K562 (cell line): ENCODE results near the gene SLC22A9. TPM values are rescaled to one million over a fixed set of nuclear protein-coding genes. Genes with fewer than 3 reads are reported as not detected.

Experiments
- ATAC-seq: fragments of 200-7000 bp; cut with Tn5 transposase; 3 replicates; pipeline ENCODE4 v1.9.1; 2020; ENCODE audit warnings: moderate library complexity
- BruUV-seq: library from RNA; stranded (reverse); fragments of 400-500 nt; replicated peaks from 2 replicates; lab custom pipeline; 2021; lab: Mats Ljungman, UMichigan
- CTCF ChIA-PET: fragments of 300-600 bp; formaldehyde crosslinking; extraction: SDS; loops from one replicate; lab custom pipeline; 2021; ENCODE audit warnings: low intra/inter-chr PET ratio; lab: Yijun Ruan, JAX
- POLR2A ChIA-PET: fragments of 300-600, 350-650 bp; sonication (Branson Sonifier 250); formaldehyde crosslinking; extraction: SDS; loops from one replicate; lab custom pipeline; 2021; ENCODE audit warnings: antibody characterized with exemption, inconsistent platforms; lab: Yijun Ruan, JAX
- DNase-seq, 4 experiments: peaks; one replicate each; pipeline versions ENCODE4 v3.0.0 to v3.0.0-alpha.2; 2011 to 2018; ENCODE audit warnings: low spot score in 3 of 4, mixed read lengths in 3 of 4; ENCODE audit errors: extremely low read depth in 1 of 4
- FAIRE-seq: peaks from 2 replicates; lab custom pipeline; 2011; peaks lifted over from hg19 to GRCh38; lab: Jason Lieb, UNC
- H2AFZ ChIP-seq: 2 replicates; pipeline ENCODE4 v1.6.0; 2011; ENCODE audit warnings: low read depth, low read length, control low read depth, inconsistent platforms
- H3K27ac ChIP-seq: fragments of 200-600 bp; 3 replicates; pipeline ENCODE4 v1.8.0; 2011; ENCODE audit warnings: low read depth, mild to moderate bottlenecking, control low read depth, inconsistent platforms, low read length, moderate library complexity, mixed read lengths; ENCODE audit errors: extremely low read depth
- H3K27me3 ChIP-seq, 2 experiments: fragments of 300-600 bp in 1 of 2; 2 replicates in 1 of 2; 3 replicates in 1 of 2; pipeline versions ENCODE4 v1.6.0 to v1.8.0; 2011; ENCODE audit warnings: inconsistent platforms in 2 of 2, low read length in 2 of 2, mild to moderate bottlenecking in 1 of 2, mixed read lengths in 1 of 2, moderate library complexity in 1 of 2; ENCODE audit not compliant: control insufficient read depth in 2 of 2, insufficient read depth in 2 of 2
- H3K36me3 ChIP-seq: fragments of 300-600 bp; 3 replicates; pipeline ENCODE4 v1.8.0; 2011; ENCODE audit warnings: mild to moderate bottlenecking, low read length, inconsistent platforms; ENCODE audit not compliant: control insufficient read depth, insufficient read depth
- H3K4me1 ChIP-seq, 2 experiments: fragments of 200-600 bp in 1 of 2; replicated peaks in 1 of 2; 2 replicates in 1 of 2; 3 replicates in 1 of 2; pipeline versions ENCODE4 v1.5.1 to v1.8.0; 2011; ENCODE audit warnings: inconsistent platforms in 2 of 2, low read length in 2 of 2, mild to moderate bottlenecking in 1 of 2, mixed read lengths in 1 of 2, moderate library complexity in 1 of 2; ENCODE audit not compliant: control insufficient read depth in 2 of 2, insufficient read depth in 2 of 2
- H3K4me2 ChIP-seq: 2 replicates; pipeline ENCODE4 v1.6.1; 2011; ENCODE audit warnings: low read length, control low read depth, inconsistent platforms, mixed read lengths; ENCODE audit not compliant: insufficient read depth
- H3K4me3 ChIP-seq: fragments of 200-600 bp; sonication (generic), shearing (Covaris generic); 2 replicates; pipeline ENCODE4 v1.5.1; 2016; ENCODE audit warnings: control low read depth, inconsistent platforms
- H3K79me2 ChIP-seq: fragments of 200-600 bp; 3 replicates; pipeline ENCODE4 v1.8.0; 2011; ENCODE audit warnings: low read length, inconsistent platforms; ENCODE audit not compliant: control insufficient read depth, insufficient read depth
- H3K9ac ChIP-seq, 2 experiments: 2 replicates each; pipeline versions ENCODE4 v1.6.0 to v1.6.1; 2011; ENCODE audit warnings: low read depth in 2 of 2, low read length in 2 of 2, control low read depth in 1 of 2, inconsistent platforms in 1 of 2, mild to moderate bottlenecking in 1 of 2, mixed read lengths in 1 of 2; ENCODE audit not compliant: insufficient read depth in 1 of 2
- H3K9me1 ChIP-seq: one replicate; pipeline ENCODE4 v1.6.0; 2011; ENCODE audit warnings: inconsistent platforms, mild to moderate bottlenecking, low read length, moderate library complexity; ENCODE audit not compliant: control insufficient read depth, insufficient read depth
- H3K9me3 ChIP-seq: replicated peaks from 2 replicates; pipeline ENCODE4 v1.5.1; 2011; ENCODE audit warnings: low read depth, low read length, inconsistent platforms; ENCODE audit not compliant: control insufficient read depth, insufficient read depth
- H4K20me1 ChIP-seq: replicated peaks from 2 replicates; pipeline ENCODE4 v1.6.1; 2011; ENCODE audit warnings: low read length, inconsistent platforms, mixed read lengths; ENCODE audit not compliant: control insufficient read depth, insufficient read depth
- ASH1L ChIP-seq: fragments of 450-650 bp; IDR thresholded peaks from 2 replicates; pipeline ENCODE4 v1.6.1; 2018; ENCODE audit warnings: borderline replicate concordance, mild to moderate bottlenecking, low read depth; ENCODE audit not compliant: partially characterized antibody
- BACH1 ChIP-seq: fragments of 200-800 bp; sonication (Bioruptor generic); IDR thresholded peaks from 2 replicates; pipeline ENCODE4 v1.6.1; 2016; ENCODE audit warnings: missing genetic modification characterization, missing compliant biosample characterization
- ZNF146 ChIP-seq: IDR thresholded peaks from one replicate; pipeline ENCODE4 v1.6.1; 2018; ENCODE audit warnings: missing compliant biosample characterization; ENCODE audit not compliant: unreplicated experiment
- WGBS: fragments of 100-300 bp; shearing (Covaris generic); methylation state at CpG from one replicate; pipeline ENCODE4 v1.1.6; 2016; ENCODE audit warnings: low coverage, mixed read lengths; ENCODE audit not compliant: insufficient coverage; ENCODE audit errors: missing lambda C conversion rate; 5-methylcytosine and 5-hydroxymethylcytosine counted together
- in situ Hi-C: fragments of 300-500 bp; cut with MboI; formaldehyde crosslinking; loops from 4 replicates; pipeline ENCODE4 v1.15.0; 2018; ENCODE audit warnings: inconsistent platforms, mixed read lengths
- intact Hi-C: fragments of 100-400 bp; cut with micrococcal nuclease; formaldehyde crosslinking; loops from 2 replicates; pipeline ENCODE4 v1.14.2; 2022
- polyA plus RNA-seq, 8 experiments: library from polyadenylated mRNA; depleted of rRNA in 4 of 8; stranded (reverse) in 5 of 8; unstranded in 3 of 8; fragments of >200 nt; fragmentation: Nextera tagmentation in 2 of 8; fragmentation: Illumina TruSeq in 1 of 8; extraction: Ambion mirVana in 2 of 8; extraction: Trizol in 1 of 8; gene quantifications; 2 replicates each; pipeline versions ENCODE4 v1.2.1 to v1.2.3, GENCODE V29; 2011 to 2014; ENCODE audit warnings: inconsistent platforms in 1 of 8, missing spikeins in 1 of 8
- total RNA-seq, 7 experiments: library from RNA; depleted of rRNA in 6 of 7; stranded (reverse); fragments of >200 nt in 6 of 7; fragmentation: Illumina TruSeq in 2 of 7; extraction: Trizol in 2 of 7; gene quantifications; 2 replicates each; pipeline versions ENCODE4 v1.2.1 to v1.2.3, GENCODE V29; 2011 to 2021; ENCODE audit warnings: low replicate concordance in 1 of 7
- TF ChIP-seq, protein P1 (sequence below): sonication (generic); formaldehyde crosslinking; IDR thresholded peaks from 2 replicates; pipeline ENCODE4 v1.8.1; 2023; ENCODE audit warnings: mild to moderate bottlenecking, missing genetic modification reagents
- TF ChIP-seq, protein P2 (sequence below): fragments of 250-450 bp; sonication (Bioruptor Pico); IDR thresholded peaks from 2 replicates; pipeline ENCODE4 v1.5.0; 2021; ENCODE audit warnings: mild to moderate bottlenecking, moderate library complexity

SLC22A9 gene
- total and polyA plus RNA-seq, 9 of the 15 experiments (the other 6 are each of a cell fraction or from before 2014, with no cell fraction given): not detected

DNA sequence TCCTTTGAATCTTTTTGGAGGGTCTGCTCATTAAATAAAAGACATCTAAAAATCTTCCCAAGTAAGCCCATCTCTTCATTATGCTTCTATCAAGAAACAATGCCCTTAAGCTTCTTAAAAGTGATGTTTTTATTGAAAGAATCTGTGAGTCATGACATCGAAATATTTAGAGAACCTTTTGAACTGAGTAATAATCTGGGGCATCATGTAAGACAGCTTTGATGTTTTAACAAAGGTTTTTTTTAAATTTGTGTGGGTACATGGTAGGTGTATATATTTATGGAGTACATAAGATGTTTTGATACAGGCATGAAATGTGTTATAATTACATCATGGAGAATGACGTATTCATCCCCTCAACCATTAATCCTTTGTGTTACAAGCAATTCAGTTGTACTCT, 74.6 kb downstream of the SLC22A9 start (continued):
- TF ChIP-seq BACH1 (tag) (no peak), ASH1L (no peak), ZNF146 (no peak)
- TF ChIP-seq, protein P1, sequence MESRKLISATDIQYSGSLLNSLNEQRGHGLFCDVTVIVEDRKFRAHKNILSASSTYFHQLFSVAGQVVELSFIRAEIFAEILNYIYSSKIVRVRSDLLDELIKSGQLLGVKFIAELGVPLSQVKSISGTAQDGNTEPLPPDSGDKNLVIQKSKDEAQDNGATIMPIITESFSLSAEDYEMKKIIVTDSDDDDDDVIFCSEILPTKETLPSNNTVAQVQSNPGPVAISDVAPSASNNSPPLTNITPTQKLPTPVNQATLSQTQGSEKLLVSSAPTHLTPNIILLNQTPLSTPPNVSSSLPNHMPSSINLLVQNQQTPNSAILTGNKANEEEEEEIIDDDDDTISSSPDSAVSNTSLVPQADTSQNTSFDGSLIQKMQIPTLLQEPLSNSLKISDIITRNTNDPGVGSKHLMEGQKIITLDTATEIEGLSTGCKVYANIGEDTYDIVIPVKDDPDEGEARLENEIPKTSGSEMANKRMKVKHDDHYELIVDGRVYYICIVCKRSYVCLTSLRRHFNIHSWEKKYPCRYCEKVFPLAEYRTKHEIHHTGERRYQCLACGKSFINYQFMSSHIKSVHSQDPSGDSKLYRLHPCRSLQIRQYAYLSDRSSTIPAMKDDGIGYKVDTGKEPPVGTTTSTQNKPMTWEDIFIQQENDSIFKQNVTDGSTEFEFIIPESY: no peak

DNA sequence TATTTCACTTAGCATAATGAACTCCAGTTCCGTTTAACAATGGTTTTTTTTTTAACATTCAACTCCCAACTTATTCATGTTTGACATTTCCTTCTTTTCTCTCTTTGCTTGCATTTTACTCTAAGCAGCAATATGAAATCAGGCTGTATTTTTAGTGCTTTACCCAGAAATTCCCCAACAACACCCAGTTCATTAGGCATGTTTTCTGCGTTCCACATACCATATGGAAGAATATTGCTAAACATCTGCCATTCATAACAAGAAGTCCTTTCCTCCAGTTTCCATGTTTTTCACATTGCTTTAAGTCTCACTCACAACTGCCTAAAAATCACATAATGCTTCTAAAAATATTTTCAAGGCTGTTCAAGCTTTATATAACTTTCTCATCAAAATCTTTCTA, 75.5 kb downstream of the SLC22A9 start:
- WGBS: 3% methylated on average over 2 of the region's 2 CpGs
- Histone ChIP-seq H3K4me2 (no peak overlapping the region), H3K4me1 (no peaks in the 10 kb centered on the region), H3K9ac (no peak overlapping the region), H3K4me3 (no peak overlapping the region), H3K79me2 (no peaks in the 10 kb centered on the region), H3K9me1 (no peaks in the 10 kb centered on the region), H4K20me1 (no peaks in the 10 kb centered on the region), H2AFZ (no peak overlapping the region), H3K27me3 (peaks cover 3 to 5% of the 10 kb centered on the region in 2 experiments; a peak in 3 of 5 replicates), H3K27ac (no peak overlapping the region), H3K36me3 (no peaks in the 10 kb centered on the region), H3K9me3 (no peaks in the 10 kb centered on the region)
- DNase-seq: no peak
- FAIRE-seq: no peak
- ATAC-seq: no peak
- ChIA-PET POLR2A (no interaction called here), CTCF (no interaction called here)
- in situ Hi-C loops: no loop called here
- intact Hi-C loops: no loop called here
- no TSS peak for BruUV-seq
- TF ChIP-seq, protein P2, sequence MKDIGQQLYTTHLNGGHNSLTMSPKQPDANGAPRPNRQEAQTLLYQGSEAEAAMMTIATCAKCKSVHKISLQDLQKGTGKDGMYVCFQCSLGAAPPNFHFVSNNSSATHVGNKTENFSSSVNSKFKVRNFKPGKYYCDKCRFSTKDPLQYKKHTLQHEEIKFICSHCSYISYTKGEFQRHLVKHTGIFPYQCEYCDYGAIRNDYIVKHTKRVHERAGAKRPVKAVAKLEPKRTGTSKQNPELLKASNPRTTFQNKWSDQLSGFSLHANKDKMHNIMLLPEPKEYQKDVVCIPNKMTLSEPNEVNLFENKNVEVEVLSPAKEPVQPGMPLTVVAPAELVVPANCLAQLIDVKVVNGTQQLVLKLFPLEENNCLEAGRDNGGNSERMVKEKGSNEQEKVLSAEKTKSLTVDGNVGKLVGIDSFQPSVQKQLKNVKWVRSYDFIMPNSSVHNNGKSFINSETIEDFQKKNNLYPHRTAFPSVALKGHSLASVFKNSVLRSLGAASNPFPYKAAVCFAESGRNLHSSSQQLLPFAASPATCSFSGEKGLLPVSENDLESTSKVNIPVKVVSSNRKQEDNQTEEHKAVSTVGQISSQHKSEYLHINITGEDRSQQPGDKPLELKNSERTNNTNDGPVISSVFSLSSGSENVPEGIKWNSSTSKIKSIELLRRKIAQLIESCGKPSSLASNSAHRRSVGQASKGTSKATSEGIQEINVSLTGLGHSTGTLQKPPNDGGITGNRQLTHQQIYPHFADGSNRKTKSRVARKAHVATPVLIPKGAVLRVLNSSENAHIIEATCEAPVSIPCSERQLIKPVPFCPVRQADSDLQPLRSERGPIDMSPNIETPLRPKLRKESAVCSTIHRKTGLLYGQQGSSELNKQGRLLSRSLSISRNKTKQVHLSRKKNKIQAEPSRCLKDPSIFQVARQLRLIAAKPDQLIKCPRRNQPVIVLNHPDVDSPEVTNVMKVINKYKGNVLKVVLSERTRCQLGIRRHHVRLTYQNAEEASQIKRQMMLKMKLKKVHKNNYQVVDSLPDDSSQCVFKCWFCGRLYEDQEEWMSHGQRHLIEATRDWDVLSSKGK: no peak
